Measurements from ENCODE around the gene AOC1.
"Not testable (repeated sequence)": the region's sequence is repeated elsewhere in the genome, so short reads cannot be mapped to it uniquely, and the experiment has no call there.

Gene AOC1

GRCh38 chr7:150904011-150904909, 51.9 kb downstream of the AOC1 start:
- DNase-seq (ENCODE audit: extremely low spot score) = peak; percentile 5
- TF ChIP-seq CTCF (IDR thresholded peaks at IDR 0.05; ENCODE audit: control extremely low read depth, extremely low read depth, low read depth, missing control alignments) = no peak
- POLR2A ChIA-PET = no interaction called here
- CTCF ChIA-PET = interaction anchor here (1.3 kb wide), 1 partner anchor 126 kb away, joined by 3 read pairs; no protein-coding TSS in a partner anchor

GRCh38 chr7:150908173-150908572, 55.9 kb downstream of the AOC1 start:
- no peak for DNase-seq (ENCODE audit: extremely low spot score)
- TF ChIP-seq CTCF (IDR thresholded peaks at IDR 0.05; ENCODE audit: control extremely low read depth, extremely low read depth, low read depth, missing control alignments) = no peak
- ChIA-PET POLR2A (no interaction called here), CTCF (interaction anchor here (1.0 to 4.1 kb wide), 4 partner anchors 10 to 32 kb away, joined by 3 to 25 read pairs (median 3); no protein-coding TSS in a partner anchor)

- CTCF ChIA-PET = interaction anchor here (4.1 kb wide), 1 partner anchor 11 kb away, joined by 25 read pairs; no protein-coding TSS in a partner anchor
- no peak for DNase-seq (ENCODE audit: extremely low spot score)
- POLR2A ChIA-PET = no interaction called here
- TF ChIP-seq CTCF (IDR thresholded peaks at IDR 0.05; ENCODE audit: control extremely low read depth, extremely low read depth, low read depth, missing control alignments) = no peak
These were observed 57.1 kb downstream of the AOC1 start for GRCh38 chr7:150909200-150909995.

DNA sequence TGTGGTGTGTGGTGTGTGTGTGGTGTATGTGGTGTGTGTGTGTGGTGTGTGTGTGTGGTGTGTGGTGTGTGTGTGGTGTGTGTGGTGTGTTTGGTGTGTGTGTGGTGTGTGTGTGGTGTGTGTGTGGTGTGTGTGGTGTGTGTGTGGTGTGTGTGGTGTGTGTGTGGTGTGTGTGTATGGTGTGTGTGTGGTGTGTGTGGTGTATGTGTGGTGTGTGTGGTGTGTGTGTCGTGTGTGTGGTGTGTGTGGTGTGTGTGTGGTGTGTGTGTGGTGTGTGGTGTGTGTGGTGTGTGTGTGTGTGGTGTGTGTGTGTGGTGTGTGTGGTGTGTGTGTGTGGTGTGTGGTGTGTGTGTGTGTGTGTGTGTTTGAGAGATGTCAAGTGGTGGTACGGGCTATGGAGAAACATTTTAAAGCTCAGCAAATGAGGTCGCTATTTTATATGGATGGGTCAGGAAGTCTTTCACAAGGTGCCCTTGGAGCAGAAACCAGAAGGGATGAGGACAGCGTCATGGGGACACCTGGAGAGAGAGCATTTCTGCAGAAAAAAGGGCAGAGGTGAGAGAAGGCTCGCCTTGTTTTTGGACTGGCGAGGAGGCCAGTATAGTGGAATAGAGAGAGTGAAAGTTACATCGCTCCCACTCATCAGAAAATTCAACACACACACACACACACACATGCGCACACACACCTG, 58.1 kb downstream of the AOC1 start:
- POLR2A ChIA-PET; DNase-seq (ENCODE audit: extremely low spot score): not testable (repeated sequence)
- CTCF ChIA-PET = interaction anchor here (1.3 to 2.5 kb wide), 3 partner anchors 10 to 19 kb away, joined by 7 to 10 read pairs (median 8); no protein-coding TSS in a partner anchor

- POLR2A ChIA-PET = no interaction called here
- no peak for TF ChIP-seq CTCF (IDR thresholded peaks at IDR 0.05; ENCODE audit: control extremely low read depth, extremely low read depth, low read depth, missing control alignments)
- CTCF ChIA-PET = interaction anchor here (1.3 to 2.5 kb wide), 3 partner anchors 10 to 18 kb away, joined by 7 to 10 read pairs (median 8); no protein-coding TSS in a partner anchor
- no peak for DNase-seq (ENCODE audit: extremely low spot score)
These were observed 58.7 kb downstream of the AOC1 start for GRCh38 chr7:150910996-150911422.

All from GM10248 (cell line).